WTC11 (cell line): ENCODE results near the gene ZNF629. TPM values are rescaled to one million over a fixed set of nuclear protein-coding genes. Genes with fewer than 3 reads are reported as not detected.

Experiments used
- ATF2 ChIP-seq: sonication (generic); formaldehyde crosslinking; IDR thresholded peaks from 2 replicates; pipeline ENCODE4 v1.8.1; 2022; ENCODE audit warnings: low read depth, missing genetic modification reagents, borderline replicate concordance
- CREM ChIP-seq: sonication (generic); formaldehyde crosslinking; IDR thresholded peaks from 2 replicates; pipeline ENCODE4 v1.8.1; 2022; ENCODE audit warnings: mild to moderate bottlenecking, missing genetic modification reagents, moderate library complexity
- CTCF ChIP-seq: fragments of 200-600 bp; IDR thresholded peaks from 2 replicates; pipeline ENCODE4 v1.8.0; 2022; ENCODE audit warnings: antibody characterized with exemption
- FOXK1 ChIP-seq: sonication (generic); formaldehyde crosslinking; IDR thresholded peaks from 2 replicates; pipeline ENCODE4 v1.8.0; 2022; ENCODE audit warnings: mild to moderate bottlenecking, moderate library complexity, missing genetic modification reagents
- FOXP1 ChIP-seq: sonication (generic); formaldehyde crosslinking; IDR thresholded peaks from 2 replicates; pipeline ENCODE4 v1.8.0; 2022; ENCODE audit warnings: missing genetic modification reagents, mild to moderate bottlenecking, moderate library complexity, borderline replicate concordance
- GTF2I ChIP-seq: fragments of 250-450 bp; sonication (Bioruptor Pico); conservative IDR thresholded peaks from 2 replicates; pipeline ENCODE4 v1.4.0; 2021; ENCODE audit warnings: mild to moderate bottlenecking
- HMGXB4 ChIP-seq: sonication (generic); formaldehyde crosslinking; IDR thresholded peaks from 2 replicates; pipeline ENCODE4 v1.8.1; 2023; ENCODE audit warnings: mild to moderate bottlenecking, moderate library complexity, missing genetic modification reagents
- KAT7 ChIP-seq: sonication (generic); formaldehyde crosslinking; IDR thresholded peaks from 2 replicates; pipeline ENCODE4 v1.8.1; 2023; ENCODE audit warnings: missing genetic modification reagents, mild to moderate bottlenecking, borderline replicate concordance
- SMAD3 ChIP-seq: sonication (generic); formaldehyde crosslinking; IDR thresholded peaks from 2 replicates; pipeline ENCODE4 v1.8.0; 2022; ENCODE audit warnings: missing genetic modification reagents, mild to moderate bottlenecking, borderline replicate concordance
- SP1 ChIP-seq: sonication (generic); formaldehyde crosslinking; conservative IDR thresholded peaks from 2 replicates; pipeline ENCODE4 v1.8.1; 2022; ENCODE audit warnings: missing genetic modification reagents
- total RNA-seq: library from RNA; stranded (reverse); gene quantifications from 3 replicates; pipeline ENCODE4 v1.2.3, GENCODE V29; 2021
- TF ChIP-seq, protein P1 (sequence below): sonication (generic); formaldehyde crosslinking; IDR thresholded peaks from 2 replicates; pipeline ENCODE4 v1.8.0; 2022; ENCODE audit warnings: mild to moderate bottlenecking, missing genetic modification reagents
- TF ChIP-seq, protein P2 (sequence below): fragments of 250-450 bp; sonication (Bioruptor Pico); IDR thresholded peaks from 2 replicates; pipeline ENCODE4 v1.8.0; 2021; ENCODE audit warnings: mild to moderate bottlenecking
- TF ChIP-seq, protein P3 (sequence below): fragments of 250-450 bp; sonication (Bioruptor Pico); IDR thresholded peaks from 2 replicates; pipeline ENCODE4 v2.1.2; 2022; ENCODE audit warnings: mild to moderate bottlenecking, moderate library complexity
- TF ChIP-seq, protein P4 (sequence below): sonication (generic); formaldehyde crosslinking; IDR thresholded peaks from 2 replicates; pipeline ENCODE4 v1.8.0; 2022; ENCODE audit warnings: missing genetic modification reagents
- TF ChIP-seq, protein P5 (sequence below): sonication (generic); formaldehyde crosslinking; IDR thresholded peaks from 2 replicates; pipeline ENCODE4 v1.8.1; 2023; ENCODE audit warnings: mild to moderate bottlenecking, missing genetic modification reagents
- TF ChIP-seq, protein P6 (sequence below): fragments of 250-450 bp; sonication (Bioruptor Pico); IDR thresholded peaks from 2 replicates; pipeline ENCODE4 v1.9.0; 2021; ENCODE audit warnings: mild to moderate bottlenecking, borderline replicate concordance

ZNF629 gene
- total RNA-seq, 1 experiment from 2014 or later = 20.0 TPM

DNA sequence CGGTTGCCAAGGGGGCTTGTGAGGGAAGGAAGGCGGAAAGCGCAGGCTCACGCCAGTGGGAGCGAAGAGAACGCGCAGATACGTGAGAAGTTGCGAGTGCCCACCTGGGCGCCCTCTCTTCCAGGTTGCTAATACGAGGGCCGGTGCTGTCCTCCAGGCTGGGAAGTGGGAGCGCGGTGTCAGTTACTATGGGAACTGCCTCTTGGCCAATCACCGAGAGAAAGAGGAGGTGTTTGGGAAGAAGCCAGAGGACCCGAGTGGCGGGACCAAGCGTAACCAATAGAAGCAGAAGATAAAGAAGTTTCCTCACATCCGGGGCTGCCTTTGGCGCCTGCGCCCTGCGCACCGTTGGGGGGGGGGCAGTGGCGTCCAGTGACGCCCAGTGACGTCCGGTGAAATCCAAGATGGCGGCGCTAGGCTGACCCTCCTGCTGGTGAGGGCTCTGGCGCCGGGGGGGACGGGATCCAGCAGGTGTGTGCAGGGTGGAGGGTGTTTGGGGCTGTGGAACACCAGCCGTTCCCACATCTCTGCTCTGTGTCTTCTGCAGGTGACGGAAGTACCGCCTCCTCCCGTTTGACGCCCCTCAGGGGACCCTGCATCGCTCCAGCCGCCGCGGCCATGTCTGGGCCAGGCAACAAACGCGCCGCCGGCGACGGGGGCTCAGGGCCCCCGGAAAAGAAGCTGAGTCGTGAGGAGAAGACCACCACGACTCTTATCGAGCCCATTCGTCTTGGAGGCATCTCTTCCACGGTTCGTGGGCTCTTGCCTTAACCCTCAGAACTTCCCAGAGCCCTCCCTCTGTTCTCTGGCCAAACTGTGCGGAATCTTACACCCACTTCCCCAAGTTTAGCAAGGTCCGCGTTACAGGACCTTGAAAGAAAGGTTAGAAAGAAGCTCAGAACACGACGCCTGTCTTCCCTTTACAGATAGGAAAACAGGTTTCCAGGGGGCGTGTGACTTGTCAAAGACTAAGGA lies 24.8 kb downstream of the ZNF629 start, which contains the start of the genes CFAP119 and RNF40 (continued):
- TF ChIP-seq CTCF = no peak
- TF ChIP-seq, protein P1, sequence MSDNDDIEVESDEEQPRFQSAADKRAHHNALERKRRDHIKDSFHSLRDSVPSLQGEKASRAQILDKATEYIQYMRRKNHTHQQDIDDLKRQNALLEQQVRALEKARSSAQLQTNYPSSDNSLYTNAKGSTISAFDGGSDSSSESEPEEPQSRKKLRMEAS (CRISPR knock-in tag) = peak; percentile 66; the same call in 1 of the 2 replicates
- TF ChIP-seq HMGXB4 (CRISPR knock-in tag) = 0 out of 2 replicates have a peak, but pooled peaks have one; percentile 22
- peak; percentile 52; the same call in 1 of the 2 replicates for TF ChIP-seq SP1 (CRISPR knock-in tag)
- TF ChIP-seq, protein P2, sequence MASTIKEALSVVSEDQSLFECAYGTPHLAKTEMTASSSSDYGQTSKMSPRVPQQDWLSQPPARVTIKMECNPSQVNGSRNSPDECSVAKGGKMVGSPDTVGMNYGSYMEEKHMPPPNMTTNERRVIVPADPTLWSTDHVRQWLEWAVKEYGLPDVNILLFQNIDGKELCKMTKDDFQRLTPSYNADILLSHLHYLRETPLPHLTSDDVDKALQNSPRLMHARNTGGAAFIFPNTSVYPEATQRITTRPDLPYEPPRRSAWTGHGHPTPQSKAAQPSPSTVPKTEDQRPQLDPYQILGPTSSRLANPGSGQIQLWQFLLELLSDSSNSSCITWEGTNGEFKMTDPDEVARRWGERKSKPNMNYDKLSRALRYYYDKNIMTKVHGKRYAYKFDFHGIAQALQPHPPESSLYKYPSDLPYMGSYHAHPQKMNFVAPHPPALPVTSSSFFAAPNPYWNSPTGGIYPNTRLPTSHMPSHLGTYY (CRISPR knock-in tag) = no peak
- no peak for TF ChIP-seq KAT7 (CRISPR knock-in tag)
- TF ChIP-seq FOXK1 (CRISPR knock-in tag) = peak; percentile 76; the same call in 1 of the 2 replicates
- TF ChIP-seq, protein P3, sequence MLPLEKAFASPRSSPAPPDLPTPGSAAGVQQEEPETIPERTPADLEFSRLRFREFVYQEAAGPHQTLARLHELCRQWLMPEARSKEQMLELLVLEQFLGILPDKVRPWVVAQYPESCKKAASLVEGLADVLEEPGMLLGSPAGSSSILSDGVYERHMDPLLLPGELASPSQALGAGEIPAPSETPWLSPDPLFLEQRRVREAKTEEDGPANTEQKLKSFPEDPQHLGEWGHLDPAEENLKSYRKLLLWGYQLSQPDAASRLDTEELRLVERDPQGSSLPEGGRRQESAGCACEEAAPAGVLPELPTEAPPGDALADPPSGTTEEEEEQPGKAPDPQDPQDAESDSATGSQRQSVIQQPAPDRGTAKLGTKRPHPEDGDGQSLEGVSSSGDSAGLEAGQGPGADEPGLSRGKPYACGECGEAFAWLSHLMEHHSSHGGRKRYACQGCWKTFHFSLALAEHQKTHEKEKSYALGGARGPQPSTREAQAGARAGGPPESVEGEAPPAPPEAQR (CRISPR knock-in tag) = no peak
- no peak for TF ChIP-seq ATF2 (CRISPR knock-in tag)
- peak; percentile 64; the same call in 1 of the 2 replicates for TF ChIP-seq FOXP1 (CRISPR knock-in tag)
- TF ChIP-seq, protein P4, sequence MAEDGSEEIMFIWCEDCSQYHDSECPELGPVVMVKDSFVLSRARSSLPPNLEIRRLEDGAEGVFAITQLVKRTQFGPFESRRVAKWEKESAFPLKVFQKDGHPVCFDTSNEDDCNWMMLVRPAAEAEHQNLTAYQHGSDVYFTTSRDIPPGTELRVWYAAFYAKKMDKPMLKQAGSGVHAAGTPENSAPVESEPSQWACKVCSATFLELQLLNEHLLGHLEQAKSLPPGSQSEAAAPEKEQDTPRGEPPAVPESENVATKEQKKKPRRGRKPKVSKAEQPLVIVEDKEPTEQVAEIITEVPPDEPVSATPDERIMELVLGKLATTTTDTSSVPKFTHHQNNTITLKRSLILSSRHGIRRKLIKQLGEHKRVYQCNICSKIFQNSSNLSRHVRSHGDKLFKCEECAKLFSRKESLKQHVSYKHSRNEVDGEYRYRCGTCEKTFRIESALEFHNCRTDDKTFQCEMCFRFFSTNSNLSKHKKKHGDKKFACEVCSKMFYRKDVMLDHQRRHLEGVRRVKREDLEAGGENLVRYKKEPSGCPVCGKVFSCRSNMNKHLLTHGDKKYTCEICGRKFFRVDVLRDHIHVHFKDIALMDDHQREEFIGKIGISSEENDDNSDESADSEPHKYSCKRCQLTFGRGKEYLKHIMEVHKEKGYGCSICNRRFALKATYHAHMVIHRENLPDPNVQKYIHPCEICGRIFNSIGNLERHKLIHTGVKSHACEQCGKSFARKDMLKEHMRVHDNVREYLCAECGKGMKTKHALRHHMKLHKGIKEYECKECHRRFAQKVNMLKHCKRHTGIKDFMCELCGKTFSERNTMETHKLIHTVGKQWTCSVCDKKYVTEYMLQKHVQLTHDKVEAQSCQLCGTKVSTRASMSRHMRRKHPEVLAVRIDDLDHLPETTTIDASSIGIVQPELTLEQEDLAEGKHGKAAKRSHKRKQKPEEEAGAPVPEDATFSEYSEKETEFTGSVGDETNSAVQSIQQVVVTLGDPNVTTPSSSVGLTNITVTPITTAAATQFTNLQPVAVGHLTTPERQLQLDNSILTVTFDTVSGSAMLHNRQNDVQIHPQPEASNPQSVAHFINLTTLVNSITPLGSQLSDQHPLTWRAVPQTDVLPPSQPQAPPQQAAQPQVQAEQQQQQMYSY (CRISPR knock-in tag) = no peak
- TF ChIP-seq GTF2I = no peak
- no peak for TF ChIP-seq CREM
- no peak for TF ChIP-seq SMAD3 (CRISPR knock-in tag)
- TF ChIP-seq, protein P5, sequence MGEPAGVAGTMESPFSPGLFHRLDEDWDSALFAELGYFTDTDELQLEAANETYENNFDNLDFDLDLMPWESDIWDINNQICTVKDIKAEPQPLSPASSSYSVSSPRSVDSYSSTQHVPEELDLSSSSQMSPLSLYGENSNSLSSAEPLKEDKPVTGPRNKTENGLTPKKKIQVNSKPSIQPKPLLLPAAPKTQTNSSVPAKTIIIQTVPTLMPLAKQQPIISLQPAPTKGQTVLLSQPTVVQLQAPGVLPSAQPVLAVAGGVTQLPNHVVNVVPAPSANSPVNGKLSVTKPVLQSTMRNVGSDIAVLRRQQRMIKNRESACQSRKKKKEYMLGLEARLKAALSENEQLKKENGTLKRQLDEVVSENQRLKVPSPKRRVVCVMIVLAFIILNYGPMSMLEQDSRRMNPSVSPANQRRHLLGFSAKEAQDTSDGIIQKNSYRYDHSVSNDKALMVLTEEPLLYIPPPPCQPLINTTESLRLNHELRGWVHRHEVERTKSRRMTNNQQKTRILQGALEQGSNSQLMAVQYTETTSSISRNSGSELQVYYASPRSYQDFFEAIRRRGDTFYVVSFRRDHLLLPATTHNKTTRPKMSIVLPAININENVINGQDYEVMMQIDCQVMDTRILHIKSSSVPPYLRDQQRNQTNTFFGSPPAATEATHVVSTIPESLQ = no peak
- TF ChIP-seq, protein P6, sequence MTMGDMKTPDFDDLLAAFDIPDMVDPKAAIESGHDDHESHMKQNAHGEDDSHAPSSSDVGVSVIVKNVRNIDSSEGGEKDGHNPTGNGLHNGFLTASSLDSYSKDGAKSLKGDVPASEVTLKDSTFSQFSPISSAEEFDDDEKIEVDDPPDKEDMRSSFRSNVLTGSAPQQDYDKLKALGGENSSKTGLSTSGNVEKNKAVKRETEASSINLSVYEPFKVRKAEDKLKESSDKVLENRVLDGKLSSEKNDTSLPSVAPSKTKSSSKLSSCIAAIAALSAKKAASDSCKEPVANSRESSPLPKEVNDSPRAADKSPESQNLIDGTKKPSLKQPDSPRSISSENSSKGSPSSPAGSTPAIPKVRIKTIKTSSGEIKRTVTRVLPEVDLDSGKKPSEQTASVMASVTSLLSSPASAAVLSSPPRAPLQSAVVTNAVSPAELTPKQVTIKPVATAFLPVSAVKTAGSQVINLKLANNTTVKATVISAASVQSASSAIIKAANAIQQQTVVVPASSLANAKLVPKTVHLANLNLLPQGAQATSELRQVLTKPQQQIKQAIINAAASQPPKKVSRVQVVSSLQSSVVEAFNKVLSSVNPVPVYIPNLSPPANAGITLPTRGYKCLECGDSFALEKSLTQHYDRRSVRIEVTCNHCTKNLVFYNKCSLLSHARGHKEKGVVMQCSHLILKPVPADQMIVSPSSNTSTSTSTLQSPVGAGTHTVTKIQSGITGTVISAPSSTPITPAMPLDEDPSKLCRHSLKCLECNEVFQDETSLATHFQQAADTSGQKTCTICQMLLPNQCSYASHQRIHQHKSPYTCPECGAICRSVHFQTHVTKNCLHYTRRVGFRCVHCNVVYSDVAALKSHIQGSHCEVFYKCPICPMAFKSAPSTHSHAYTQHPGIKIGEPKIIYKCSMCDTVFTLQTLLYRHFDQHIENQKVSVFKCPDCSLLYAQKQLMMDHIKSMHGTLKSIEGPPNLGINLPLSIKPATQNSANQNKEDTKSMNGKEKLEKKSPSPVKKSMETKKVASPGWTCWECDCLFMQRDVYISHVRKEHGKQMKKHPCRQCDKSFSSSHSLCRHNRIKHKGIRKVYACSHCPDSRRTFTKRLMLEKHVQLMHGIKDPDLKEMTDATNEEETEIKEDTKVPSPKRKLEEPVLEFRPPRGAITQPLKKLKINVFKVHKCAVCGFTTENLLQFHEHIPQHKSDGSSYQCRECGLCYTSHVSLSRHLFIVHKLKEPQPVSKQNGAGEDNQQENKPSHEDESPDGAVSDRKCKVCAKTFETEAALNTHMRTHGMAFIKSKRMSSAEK = no peak
